Mesendoderm (in vitro differentiated cells): ENCODE data around the gene PAGR1.

Experiments used
- DNase-seq: peaks from one replicate; pipeline ENCODE4 v3.0.0; 2013
- H2AK5ac ChIP-seq: 2 replicates; pipeline ENCODE4 v1.6.1; 2013; ENCODE audit warnings: low read length, inconsistent platforms
- H2BK120ac ChIP-seq: 2 replicates; pipeline ENCODE4 v1.6.1; 2013; ENCODE audit warnings: low read depth, mild to moderate bottlenecking, low read length, moderate library complexity, mixed read lengths
- H2BK15ac ChIP-seq: replicated peaks from 2 replicates; pipeline ENCODE4 v1.6.1; 2013; ENCODE audit warnings: low read depth, mild to moderate bottlenecking, moderate library complexity
- H2BK5ac ChIP-seq: 2 replicates; pipeline ENCODE4 v1.6.1; 2013; ENCODE audit warnings: low read length, inconsistent platforms
- H3K18ac ChIP-seq: 2 replicates; pipeline ENCODE4 v1.6.1; 2013; ENCODE audit warnings: mild to moderate bottlenecking, low read length, mixed read lengths
- H3K23ac ChIP-seq: one replicate; pipeline ENCODE4 v1.6.1; 2013; ENCODE audit warnings: low read length
- H3K27ac ChIP-seq: 2 replicates; pipeline ENCODE4 v1.5.1; 2013; ENCODE audit warnings: low read depth, mild to moderate bottlenecking, inconsistent platforms, low read length, moderate library complexity
- H3K27me3 ChIP-seq: 2 replicates; pipeline ENCODE4 v1.6.1; 2013; ENCODE audit warnings: low read length, control low read depth, mild to moderate bottlenecking, inconsistent platforms; ENCODE audit not compliant: insufficient read depth, poor library complexity
- H3K36me3 ChIP-seq: 2 replicates; pipeline ENCODE4 v1.6.1; 2013; ENCODE audit warnings: low read length, inconsistent platforms; ENCODE audit not compliant: control insufficient read depth, insufficient read depth
- H3K4ac ChIP-seq: one replicate; pipeline ENCODE4 v1.6.1; 2013; ENCODE audit warnings: low read depth, mild to moderate bottlenecking, low read length, moderate library complexity
- H3K4me1 ChIP-seq: 2 replicates; pipeline ENCODE4 v1.6.1; 2013; ENCODE audit warnings: low read depth, low read length, inconsistent platforms; ENCODE audit not compliant: control insufficient read depth
- H3K4me2 ChIP-seq: 2 replicates; pipeline ENCODE4 v1.6.1; 2013; ENCODE audit warnings: low read length
- H3K4me3 ChIP-seq: 2 replicates; pipeline ENCODE4 v1.5.1; 2013; ENCODE audit warnings: mild to moderate bottlenecking, low read length
- H3K56ac ChIP-seq: one replicate; pipeline ENCODE4 v1.6.1; 2013; ENCODE audit warnings: low read length
- H3K79me1 ChIP-seq: 2 replicates; pipeline ENCODE4 v1.6.1; 2013; ENCODE audit warnings: low read length, inconsistent platforms
- H3K79me2 ChIP-seq: 2 replicates; pipeline ENCODE4 v1.6.1; 2013; ENCODE audit warnings: mild to moderate bottlenecking, low read length; ENCODE audit not compliant: control insufficient read depth, insufficient read depth
- H3K9ac ChIP-seq: 2 replicates; pipeline ENCODE4 v1.6.1; 2013; ENCODE audit warnings: low read length, inconsistent platforms
- H4K5ac ChIP-seq: one replicate; pipeline ENCODE4 v1.6.1; 2013; ENCODE audit warnings: low read length
- H4K8ac ChIP-seq: one replicate; pipeline ENCODE4 v1.6.1; 2013; ENCODE audit warnings: low read depth, mild to moderate bottlenecking, control low read depth, low read length, moderate library complexity
- WGBS: extraction: QIAGEN DNeasy Blood & Tissue Kit; methylation state at CpG from one replicate; pipeline ENCODE4 v1.1.7; 2013; ENCODE audit warnings: low lambda C conversion rate, missing lambda C conversion rate; ENCODE audit not compliant: insufficient coverage; ENCODE audit errors: extremely low coverage; 5-methylcytosine and 5-hydroxymethylcytosine counted together

Gene PAGR1

DNA sequence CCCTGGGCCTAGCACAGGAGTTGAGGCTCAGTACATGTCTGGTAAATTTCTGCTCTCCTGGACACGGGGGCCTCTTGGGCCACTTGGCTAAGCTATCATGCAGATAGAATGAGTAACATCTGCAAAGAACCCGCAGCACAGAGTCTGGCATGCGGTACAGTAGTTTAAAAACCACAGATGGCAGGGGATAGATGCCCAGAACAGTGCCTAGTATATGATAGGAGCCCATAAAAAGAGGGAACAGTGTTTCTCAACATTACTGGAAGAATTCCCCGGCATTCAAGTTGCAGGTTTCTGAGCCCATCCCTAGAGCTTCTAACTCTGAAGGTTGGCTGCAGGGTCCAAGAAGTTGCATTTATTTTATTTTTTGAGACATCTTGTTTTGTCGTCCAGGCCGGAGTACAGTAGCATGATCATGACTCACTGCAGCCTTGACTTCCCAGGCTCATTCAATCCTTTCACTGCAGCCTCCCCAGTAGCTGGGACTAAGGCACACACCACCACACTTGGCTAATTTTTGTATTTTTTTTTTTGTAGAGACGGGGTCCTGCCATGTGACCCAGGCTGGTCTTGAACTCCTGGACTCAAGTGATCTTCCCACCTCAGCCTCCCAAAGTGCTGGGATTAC, 41.3 kb downstream of the PAGR1 start:
- H3K56ac ChIP-seq = no peak overlapping the region
- no peak overlapping the region for H3K18ac ChIP-seq
- no peak overlapping the region for H3K9ac ChIP-seq
- no peak for DNase-seq
- H4K8ac ChIP-seq = no peak overlapping the region
- peaks cover 2% of the 10 kb centered on the region for H3K79me2 ChIP-seq
- no peak overlapping the region for H2BK120ac ChIP-seq
- H3K79me1 ChIP-seq = peaks cover 6% of the 10 kb centered on the region
- no peak overlapping the region for H4K5ac ChIP-seq
- H2BK5ac ChIP-seq = no peak overlapping the region
- no peak overlapping the region for H3K4me3 ChIP-seq
- no peaks in the 10 kb centered on the region for H3K4me1 ChIP-seq
- H3K4ac ChIP-seq = no peak overlapping the region
- no peaks in the 10 kb centered on the region for H3K36me3 ChIP-seq
- no peaks in the 10 kb centered on the region for H3K27me3 ChIP-seq
- no CpG with 5 or more reads among the region's 7 CpGs for WGBS
- H3K27ac ChIP-seq = no peak overlapping the region
- no peak overlapping the region for H2AK5ac ChIP-seq
- H2BK15ac ChIP-seq = no peak overlapping the region
- no peak overlapping the region for H3K4me2 ChIP-seq
- H3K23ac ChIP-seq = no peak overlapping the region

DNA sequence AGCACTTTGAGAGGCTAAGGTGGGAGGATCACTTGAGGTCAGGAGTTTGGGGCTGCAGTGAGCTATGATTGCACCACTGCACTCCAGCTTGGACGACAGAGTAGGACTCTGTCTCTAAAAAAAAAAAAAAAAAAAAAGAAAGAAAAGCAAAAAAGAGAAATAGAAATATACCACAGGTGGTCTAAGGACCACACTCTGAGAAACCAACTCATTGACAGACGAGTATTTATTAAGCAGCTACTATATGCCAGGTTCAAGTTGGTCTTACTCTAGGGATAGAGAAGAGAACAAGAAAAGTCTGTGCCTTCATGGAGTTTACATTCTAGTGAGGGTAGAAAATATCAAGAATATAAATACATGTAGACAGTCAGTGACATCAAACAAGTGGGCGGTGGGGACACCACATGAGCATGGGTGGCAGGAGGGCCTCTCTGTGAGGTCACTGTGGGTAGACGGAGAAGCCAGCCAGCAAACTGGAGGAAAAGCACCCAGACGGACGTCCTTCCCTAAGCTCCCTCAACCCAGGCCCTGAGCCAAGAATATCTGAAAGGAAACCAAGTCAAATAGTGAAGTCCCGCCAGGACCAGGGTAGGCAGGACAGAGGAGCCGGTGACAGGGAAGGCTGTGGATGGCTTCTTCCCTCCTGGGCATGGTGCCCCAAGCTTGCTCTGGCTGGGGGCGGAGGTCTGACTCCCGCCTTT, 42.3 kb downstream of the PAGR1 start:
- Histone ChIP-seq H3K79me2 (peaks cover 4% of the 10 kb centered on the region), H2BK120ac (no peak overlapping the region), H3K4me2 (no peak overlapping the region), H3K4me1 (no peaks in the 10 kb centered on the region), H3K4me3 (no peak overlapping the region), H2BK5ac (no peak overlapping the region), H4K5ac (no peak overlapping the region), H3K4ac (no peak overlapping the region), H3K27me3 (no peaks in the 10 kb centered on the region), H2AK5ac (no peak overlapping the region), H3K18ac (no peak overlapping the region), H3K23ac (no peak overlapping the region), H3K79me1 (peaks cover 6% of the 10 kb centered on the region), H4K8ac (no peak overlapping the region), H3K27ac (no peak overlapping the region), H3K9ac (no peak overlapping the region), H3K36me3 (no peaks in the 10 kb centered on the region), H3K56ac (no peak overlapping the region), H2BK15ac (no peak overlapping the region)
- no CpG with 5 or more reads among the region's 10 CpGs for WGBS
- no peak for DNase-seq

DNA sequence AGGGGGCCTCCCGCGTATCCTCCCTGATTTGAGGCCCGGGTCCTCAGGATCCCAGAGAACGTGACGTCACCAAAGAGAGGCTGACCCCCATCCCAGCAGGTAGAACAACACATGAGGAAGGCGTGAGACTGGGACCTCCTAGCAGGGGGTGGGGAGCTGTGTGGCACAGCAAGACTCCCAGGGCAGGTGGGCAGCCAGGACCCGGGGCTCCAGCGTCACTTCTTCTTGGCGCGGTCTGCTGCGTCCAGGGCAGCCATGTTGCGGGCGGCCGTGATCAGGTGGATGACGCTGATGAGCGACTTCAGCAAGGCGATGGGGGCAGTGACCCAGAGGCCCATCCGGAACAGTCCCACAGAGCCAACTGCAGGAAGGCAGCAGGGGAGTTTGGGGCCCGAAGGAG, 43.0 kb downstream of the PAGR1 start:
- Histone ChIP-seq H3K27me3 (no peaks in the 10 kb centered on the region), H3K18ac (no peak overlapping the region), H2BK5ac (no peak overlapping the region), H4K8ac (no peak overlapping the region), H3K4me1 (peaks cover 2% of the 10 kb centered on the region), H3K4ac (no peak overlapping the region), H3K9ac (no peak overlapping the region), H3K4me2 (no peak overlapping the region), H3K36me3 (no peaks in the 10 kb centered on the region), H2BK120ac (no peak overlapping the region), H3K23ac (no peak overlapping the region), H2BK15ac (no peak overlapping the region), H3K79me2 (peaks cover 4% of the 10 kb centered on the region), H3K79me1 (peaks cover 6% of the 10 kb centered on the region), H2AK5ac (no peak overlapping the region), H3K4me3 (no peak overlapping the region), H3K56ac (no peak overlapping the region), H3K27ac (no peak overlapping the region), H4K5ac (no peak overlapping the region)
- no peak for DNase-seq
- no CpG with 5 or more reads among the region's 19 CpGs for WGBS

DNA sequence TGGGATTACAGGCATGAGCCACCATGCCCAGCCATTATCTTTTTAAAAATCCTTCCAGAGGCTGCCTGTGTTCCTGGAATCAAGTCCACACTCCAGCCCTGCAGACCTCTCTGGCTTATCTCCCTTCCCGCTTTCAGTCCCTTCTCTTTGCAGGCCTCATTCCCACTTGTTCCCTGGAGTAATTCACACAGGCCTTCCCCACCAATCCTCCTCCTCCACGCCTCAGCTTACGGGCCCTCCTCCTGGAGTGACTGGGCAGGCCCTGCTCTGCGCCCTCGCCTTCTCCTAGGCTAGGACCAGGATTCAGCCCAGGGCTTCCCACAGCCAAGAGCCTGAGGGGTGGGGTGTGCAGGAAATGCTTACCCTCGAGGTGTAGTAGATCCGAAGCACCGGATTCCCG, 44.3 kb downstream of the PAGR1 start:
- Histone ChIP-seq H3K4me2 (no peak overlapping the region), H3K79me2 (peaks cover 4% of the 10 kb centered on the region), H3K27ac (no peak overlapping the region), H3K27me3 (no peaks in the 10 kb centered on the region), H2BK15ac (no peak overlapping the region), H4K8ac (no peak overlapping the region), H3K36me3 (no peaks in the 10 kb centered on the region), H3K4me3 (no peak overlapping the region), H4K5ac (no peak overlapping the region), H3K4ac (no peak overlapping the region), H3K4me1 (peaks cover 2% of the 10 kb centered on the region), H2AK5ac (no peak overlapping the region), H3K79me1 (peaks cover 6% of the 10 kb centered on the region), H3K9ac (no peak overlapping the region), H3K56ac (no peak overlapping the region), H2BK120ac (no peak overlapping the region), H3K23ac (no peak overlapping the region), H3K18ac (no peak overlapping the region), H2BK5ac (no peak overlapping the region)
- no peak for DNase-seq
- WGBS = no CpG with 5 or more reads among the region's 9 CpGs

DNA sequence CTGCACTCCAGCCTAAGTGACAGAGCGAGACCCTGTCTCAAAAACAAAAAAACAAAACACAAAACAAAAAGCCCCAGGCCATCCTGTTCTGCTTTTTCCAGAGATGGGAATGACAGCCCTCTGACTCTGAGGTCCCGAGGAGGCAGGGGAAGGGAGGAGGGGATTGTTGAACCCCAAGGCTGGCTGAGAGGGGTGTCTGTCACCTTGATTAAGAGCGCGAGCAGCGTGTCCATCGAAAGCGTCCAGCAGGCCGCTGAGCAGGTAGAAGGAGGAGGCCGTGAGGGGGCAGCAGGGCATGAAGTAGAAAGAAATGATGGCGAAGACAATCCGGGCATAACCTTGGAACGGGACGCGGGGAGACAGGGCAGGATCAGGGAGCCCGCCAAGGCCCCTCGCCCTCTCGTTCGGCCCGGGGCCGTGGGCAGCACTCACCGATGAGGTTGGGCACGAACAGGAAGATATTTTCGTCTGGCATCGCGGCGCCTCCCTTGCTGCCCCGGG, 46.5 kb downstream of the PAGR1 start:
- Histone ChIP-seq H4K5ac (no peak overlapping the region), H3K56ac (peak overlapping the region; percentile 89), H3K4me3 (peak overlapping the region; percentile 89), H3K36me3 (no peaks in the 10 kb centered on the region), H3K9ac (peak overlapping the region; percentile 92), H2AK5ac (no peak overlapping the region), H3K4me2 (peak overlapping the region; percentile 97), H3K23ac (peak overlapping the region; percentile 89), H2BK15ac (no peak overlapping the region), H2BK5ac (no peak overlapping the region), H3K27me3 (no peaks in the 10 kb centered on the region), H2BK120ac (no peak overlapping the region), H3K4me1 (peaks cover 2% of the 10 kb centered on the region), H3K27ac (peak overlapping the region; percentile 52), H3K79me2 (peaks cover 4% of the 10 kb centered on the region), H3K18ac (peak overlapping the region; percentile 29), H4K8ac (no peak overlapping the region), H3K4ac (peak overlapping the region; percentile 22), H3K79me1 (peaks cover 6% of the 10 kb centered on the region)
- no CpG with 5 or more reads among the region's 27 CpGs for WGBS
- DNase-seq = peak; percentile 27
